NCI-H2107 treated with DMSO at 0.1 percent for 48 hours (cell line): ENCODE measurements around the gene CDH18.
"Not testable (repeated sequence)": the region's sequence is repeated elsewhere in the genome, so short reads cannot be mapped to it uniquely, and the experiment has no call there.

Experiments
- DNase-seq: peaks from one replicate; lab custom pipeline; 2025; ENCODE audit not compliant: unreplicated experiment; lab: John Stamatoyannopoulos, UW

Gene CDH18

GRCh38 chr5:19865336-19866089 is 122.5 kb downstream of the CDH18 start:
- DNase-seq = no peak

- DNase-seq = no peak
These were observed 125.3 kb downstream of the CDH18 start for GRCh38 chr5:19862711-19863110.

GRCh38 chr5:19859020-19859419 is 129.0 kb downstream of the CDH18 start:
- no peak for DNase-seq

- no peak for DNase-seq
These were observed 132.1 kb downstream of the CDH18 start for GRCh38 chr5:19855931-19856330.

GRCh38 chr5:19855453-19855852 is 132.5 kb downstream of the CDH18 start:
- no peak for DNase-seq

- no peak for DNase-seq
These were observed 133.0 kb downstream of the CDH18 start for GRCh38 chr5:19855031-19855430.

GRCh38 chr5:19853616-19854240 is 134.3 kb downstream of the CDH18 start:
- no peak for DNase-seq

- DNase-seq = no peak
These were observed 150.3 kb downstream of the CDH18 start for GRCh38 chr5:19837536-19838174.

GRCh38 chr5:19835442-19835841 is 152.6 kb downstream of the CDH18 start:
- no peak for DNase-seq

GRCh38 chr5:19812720-19813119 is 175.3 kb downstream of the CDH18 start:
- not testable (repeated sequence) for DNase-seq

GRCh38 chr5:19806756-19807155 is 181.2 kb downstream of the CDH18 start:
- no peak for DNase-seq

GRCh38 chr5:19802686-19803085 is 185.3 kb downstream of the CDH18 start:
- DNase-seq = no peak

GRCh38 chr5:19795218-19795617 is 192.8 kb downstream of the CDH18 start:
- no peak for DNase-seq

GRCh38 chr5:19790829-19791466 is 197.1 kb downstream of the CDH18 start:
- DNase-seq = no peak

GRCh38 chr5:19782566-19782965 is 205.4 kb downstream of the CDH18 start:
- no peak for DNase-seq

- no peak for DNase-seq
These were observed 210.6 kb downstream of the CDH18 start for GRCh38 chr5:19777363-19777762.

- DNase-seq = not testable (repeated sequence)
These were observed 211.1 kb downstream of the CDH18 start for GRCh38 chr5:19776886-19777285.

- DNase-seq = no peak
These were observed 216.7 kb downstream of the CDH18 start for GRCh38 chr5:19771174-19771835.

GRCh38 chr5:19770396-19770795 is 217.6 kb downstream of the CDH18 start:
- DNase-seq = no peak

- no peak for DNase-seq
These were observed 220.0 kb downstream of the CDH18 start for GRCh38 chr5:19767987-19768386.

- no peak for DNase-seq
These were observed 234.4 kb downstream of the CDH18 start for GRCh38 chr5:19753579-19753978.
